ENCODE measurements around the gene CILP2. TPM values are rescaled to one million over a fixed set of nuclear protein-coding genes. Genes with fewer than 3 reads are reported as not detected.

Gene CILP2
- total RNA-seq, 1 experiment from 2014 or later: not detected

- DNase-seq (ENCODE audit: low read depth, low spot score): no peak
- in situ Hi-C loops (cut with HindIII; ENCODE audit: low pct_unique_long_range_greater_than_20kb, low sequenced_read_pairs): no loop called here
These were observed 12.3 kb upstream of the CILP2 start for GRCh38 chr19:19525611-19526380.

DNA sequence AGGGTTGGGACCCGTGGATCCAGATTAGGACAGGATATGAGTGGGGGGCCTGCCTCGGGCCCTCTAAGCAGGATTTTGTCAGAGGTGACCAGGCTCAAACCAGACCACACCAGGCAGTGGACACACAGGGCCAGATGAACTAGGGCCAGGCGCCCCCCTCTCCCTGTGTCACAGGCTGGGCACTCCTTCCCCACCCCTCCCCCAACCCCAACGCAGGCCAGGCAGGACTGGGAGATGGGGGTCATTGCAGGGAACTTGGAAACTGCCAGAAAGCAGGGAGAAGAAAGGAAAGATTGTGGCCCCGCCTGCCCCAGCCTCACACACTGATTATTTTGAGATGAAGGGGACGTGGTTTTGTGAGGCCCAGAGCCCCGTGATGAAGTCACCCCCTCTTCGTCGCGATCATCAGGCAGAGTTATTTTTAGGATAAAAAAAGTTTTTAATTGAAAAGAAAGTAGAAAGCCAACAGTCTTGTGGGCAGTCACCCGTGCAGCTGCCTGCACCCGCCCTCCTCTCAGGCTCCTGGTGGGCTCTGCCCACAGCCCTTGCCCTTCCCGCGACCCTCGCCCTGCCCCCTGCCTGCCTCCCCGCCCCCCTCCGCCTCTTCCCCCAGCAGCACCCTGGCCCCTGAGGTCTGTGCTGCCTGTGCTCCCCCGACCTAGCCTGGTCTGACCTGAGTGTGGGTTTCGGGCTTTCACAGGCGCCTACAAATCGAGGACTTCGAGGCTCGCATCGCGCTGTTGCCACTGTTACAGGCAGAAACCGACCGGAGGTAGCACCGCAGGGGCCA is 11.3 kb upstream of the CILP2 start:
- in situ Hi-C loops (cut with HindIII; ENCODE audit: low pct_unique_long_range_greater_than_20kb, low sequenced_read_pairs): no loop called here
- no peak for DNase-seq (ENCODE audit: low read depth, low spot score)

DNA sequence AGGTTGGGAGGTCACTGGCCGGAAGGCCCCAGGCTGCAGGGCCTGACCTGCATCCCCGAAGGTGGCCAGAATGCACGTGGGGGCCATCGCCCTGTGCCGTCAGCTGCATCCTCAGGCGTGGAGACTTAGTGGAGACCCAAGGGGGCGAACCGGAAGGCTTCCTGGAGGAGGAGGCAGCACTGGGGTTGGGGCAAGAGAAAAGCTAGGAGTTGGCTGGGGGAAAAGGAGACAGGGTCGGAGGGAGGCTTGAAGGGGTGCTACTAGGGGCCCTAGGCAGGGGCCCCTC is 10.8 kb upstream of the CILP2 start:
- in situ Hi-C loops (cut with HindIII; ENCODE audit: low pct_unique_long_range_greater_than_20kb, low sequenced_read_pairs): no loop called here
- DNase-seq (ENCODE audit: low read depth, low spot score): no peak

GRCh38 chr19:19527674-19528625 is 10.1 kb upstream of the CILP2 start:
- no peak for DNase-seq (ENCODE audit: low read depth, low spot score)
- in situ Hi-C loops (cut with HindIII; ENCODE audit: low pct_unique_long_range_greater_than_20kb, low sequenced_read_pairs): no loop called here

DNA sequence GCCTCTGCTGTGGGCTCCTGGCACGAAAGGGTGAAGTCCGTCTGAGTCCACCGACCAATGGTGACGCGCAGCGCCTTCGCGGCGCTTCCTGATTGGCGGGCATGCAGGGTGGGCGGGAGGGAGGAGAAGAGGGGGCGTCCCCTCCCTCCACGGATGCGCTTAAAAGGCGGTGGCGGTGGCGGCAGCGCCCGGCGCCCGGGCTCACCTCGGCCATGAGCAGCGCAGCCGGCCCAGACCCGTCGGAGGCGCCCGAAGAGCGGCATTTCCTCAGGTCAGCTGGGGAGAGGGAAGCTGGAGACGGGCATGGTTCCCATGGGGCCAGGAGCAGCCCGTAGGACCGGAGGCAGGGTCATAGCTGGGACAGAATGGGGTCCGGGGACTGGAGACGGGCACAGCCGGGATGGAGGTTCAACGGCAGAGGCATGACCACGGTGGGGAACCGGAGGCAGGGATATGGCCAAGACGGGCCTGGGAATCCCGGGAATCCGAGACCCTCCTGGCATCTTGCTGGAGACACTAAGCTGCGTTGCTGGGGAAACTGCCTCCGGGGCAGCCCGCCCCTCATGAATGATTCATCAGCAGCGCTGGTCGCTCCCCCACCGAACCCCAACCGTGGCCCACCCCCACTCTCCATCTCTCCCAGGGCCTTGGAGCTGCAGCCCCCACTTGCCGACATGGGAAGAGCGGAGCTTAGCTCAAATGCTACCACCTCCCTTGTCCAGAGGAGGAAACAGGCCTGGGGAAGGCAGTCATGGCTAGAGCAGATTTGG is 9.2 kb upstream of the CILP2 start, which contains the start of gene YJEFN3:
TSS of gene YJEFN3 (plus strand) at position 191 of the 770 bp plus-strand sequence. CDS start at position 213, 22 bp downstream.
- in situ Hi-C loops (cut with HindIII; ENCODE audit: low pct_unique_long_range_greater_than_20kb, low sequenced_read_pairs): no loop called here

GRCh38 chr19:19529783-19530422 is 8.2 kb upstream of the CILP2 start:
- no peak for DNase-seq (ENCODE audit: low read depth, low spot score)
- in situ Hi-C loops (cut with HindIII; ENCODE audit: low pct_unique_long_range_greater_than_20kb, low sequenced_read_pairs): no loop called here

More for the DNA sequence above, 9.2 kb upstream of the CILP2 start, which contains the start of gene YJEFN3:
- DNase-seq (ENCODE audit: low read depth, low spot score): no peak

DNA sequence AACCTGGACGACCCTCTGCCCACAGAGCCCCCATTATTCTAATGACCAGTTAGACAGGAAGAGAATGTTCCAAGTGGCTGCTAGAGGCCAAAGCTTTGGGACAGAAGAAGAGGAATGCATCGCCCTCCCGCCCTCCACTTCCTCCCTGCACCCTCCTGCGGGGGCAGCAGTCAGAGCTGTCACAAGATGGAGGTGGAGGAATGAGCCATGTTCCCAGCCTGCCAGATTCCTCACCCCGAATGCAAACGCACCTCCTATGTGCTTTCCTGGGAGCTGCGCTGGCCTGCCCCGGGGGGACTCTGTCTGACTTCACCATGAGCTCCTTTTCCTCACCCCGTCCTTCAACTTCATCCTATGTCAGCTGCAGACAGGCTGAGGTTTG is 7.7 kb upstream of the CILP2 start:
- no peak for DNase-seq (ENCODE audit: low read depth, low spot score)
- in situ Hi-C loops (cut with HindIII; ENCODE audit: low pct_unique_long_range_greater_than_20kb, low sequenced_read_pairs): no loop called here

DNA sequence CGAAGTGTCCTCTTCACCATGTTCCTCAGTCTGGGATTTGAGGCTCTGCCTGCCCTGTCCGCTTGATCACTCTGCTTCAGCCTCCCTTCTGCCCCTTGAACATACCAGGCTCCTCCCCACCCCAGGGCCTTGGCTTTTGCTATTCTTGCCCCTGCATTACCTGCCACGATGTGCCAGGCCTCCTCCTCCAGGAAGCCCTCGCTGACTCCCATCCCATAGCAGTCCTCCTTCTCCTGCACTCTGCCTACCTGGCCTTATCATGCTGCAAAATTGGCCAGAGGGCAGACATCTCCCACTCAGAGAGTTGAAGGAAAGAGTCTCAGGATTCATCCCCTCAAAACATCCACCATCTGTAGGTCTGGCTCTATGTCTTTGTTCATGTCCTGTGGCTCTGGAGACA is 7.2 kb upstream of the CILP2 start:
- in situ Hi-C loops (cut with HindIII; ENCODE audit: low pct_unique_long_range_greater_than_20kb, low sequenced_read_pairs): no loop called here
- DNase-seq (ENCODE audit: low read depth, low spot score): no peak

GRCh38 chr19:19531951-19532805 is 5.9 kb upstream of the CILP2 start:
- DNase-seq (ENCODE audit: low read depth, low spot score): peak; percentile 54
- in situ Hi-C loops (cut with HindIII; ENCODE audit: low pct_unique_long_range_greater_than_20kb, low sequenced_read_pairs): no loop called here

DNA sequence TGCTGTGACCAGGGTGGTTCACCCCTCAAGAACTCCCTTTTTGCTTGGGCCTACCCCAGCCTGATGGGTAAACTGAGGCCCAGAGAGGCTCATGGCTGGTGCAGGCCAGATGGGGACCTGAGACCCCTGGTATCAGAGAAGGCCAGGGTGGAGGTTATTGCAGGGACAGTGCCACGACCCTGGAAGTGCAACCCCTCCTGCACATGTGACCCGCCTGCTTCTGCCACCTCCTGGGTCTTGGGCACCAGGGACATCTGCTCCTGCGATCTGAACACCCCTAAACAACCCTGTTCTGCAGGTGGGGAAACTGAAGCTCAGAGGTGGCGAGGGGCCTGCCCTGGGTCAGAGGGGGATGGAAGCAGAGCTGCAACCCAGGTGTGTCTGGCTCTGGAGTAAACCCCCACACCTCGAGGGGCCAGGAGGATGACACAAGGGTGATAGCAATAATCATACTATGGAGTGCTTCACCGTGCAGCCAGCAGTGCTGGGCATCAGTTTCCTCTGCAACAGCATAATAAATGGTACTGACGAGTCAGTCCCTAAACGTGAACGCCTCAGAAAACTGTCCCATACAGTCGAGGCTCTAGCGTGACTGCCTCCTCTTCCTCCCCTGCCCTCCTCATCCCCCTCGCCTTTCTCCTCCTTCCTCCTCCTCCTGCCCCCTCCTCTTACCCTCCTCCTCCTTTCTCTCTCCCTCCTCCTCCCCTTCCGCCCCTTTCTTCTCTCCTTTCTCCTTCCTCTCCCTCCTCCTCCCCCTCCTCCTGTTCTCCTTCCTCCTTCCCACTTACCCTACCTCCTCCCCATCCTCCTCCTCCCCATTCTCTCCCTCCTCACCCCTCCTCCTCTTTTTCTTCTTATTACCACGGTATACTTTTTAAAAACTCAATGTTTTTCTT is 5.0 kb upstream of the CILP2 start:
- DNase-seq (ENCODE audit: low read depth, low spot score): no peak
- in situ Hi-C loops (cut with HindIII; ENCODE audit: low pct_unique_long_range_greater_than_20kb, low sequenced_read_pairs): no loop called here

GRCh38 chr19:19533841-19534240 is 4.2 kb upstream of the CILP2 start:
- no peak for DNase-seq (ENCODE audit: low read depth, low spot score)
- in situ Hi-C loops (cut with HindIII; ENCODE audit: low pct_unique_long_range_greater_than_20kb, low sequenced_read_pairs): no loop called here

DNA sequence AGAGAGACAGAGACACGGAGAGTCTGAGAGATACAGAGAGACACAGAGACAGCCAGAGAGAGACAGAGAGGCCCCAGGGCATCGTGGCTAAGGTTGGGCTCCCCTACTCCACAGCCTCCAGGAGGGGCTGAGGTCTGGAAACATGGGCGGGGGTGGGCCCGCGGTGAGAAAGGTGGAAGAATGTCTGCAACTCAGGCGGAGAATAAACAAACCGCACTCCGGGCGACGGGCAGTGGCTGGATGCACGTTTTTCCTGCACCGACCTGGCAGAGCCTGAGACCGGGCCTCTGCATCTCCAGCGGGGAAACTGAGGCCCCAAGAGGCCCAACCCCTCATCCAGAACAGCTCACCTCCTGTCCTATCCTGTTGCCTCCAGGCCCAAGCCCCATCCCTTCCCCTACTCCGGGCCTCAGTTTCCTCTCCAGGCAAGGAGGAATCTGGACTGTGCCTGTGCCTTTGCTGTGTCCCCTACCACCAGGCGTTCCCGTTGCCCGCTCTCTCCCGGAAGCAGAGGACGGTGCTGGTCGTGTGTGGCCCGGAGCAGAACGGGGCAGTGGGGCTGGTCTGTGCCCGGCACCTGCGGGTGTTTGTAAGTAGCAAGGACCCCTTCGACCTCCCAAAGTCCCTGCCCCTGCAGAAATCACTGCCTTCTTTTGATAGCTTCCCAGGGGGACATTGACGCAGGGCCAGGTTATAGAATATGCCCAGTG is 3.4 kb upstream of the CILP2 start:
- no peak for DNase-seq (ENCODE audit: low read depth, low spot score)
- in situ Hi-C loops (cut with HindIII; ENCODE audit: low pct_unique_long_range_greater_than_20kb, low sequenced_read_pairs): no loop called here

DNA sequence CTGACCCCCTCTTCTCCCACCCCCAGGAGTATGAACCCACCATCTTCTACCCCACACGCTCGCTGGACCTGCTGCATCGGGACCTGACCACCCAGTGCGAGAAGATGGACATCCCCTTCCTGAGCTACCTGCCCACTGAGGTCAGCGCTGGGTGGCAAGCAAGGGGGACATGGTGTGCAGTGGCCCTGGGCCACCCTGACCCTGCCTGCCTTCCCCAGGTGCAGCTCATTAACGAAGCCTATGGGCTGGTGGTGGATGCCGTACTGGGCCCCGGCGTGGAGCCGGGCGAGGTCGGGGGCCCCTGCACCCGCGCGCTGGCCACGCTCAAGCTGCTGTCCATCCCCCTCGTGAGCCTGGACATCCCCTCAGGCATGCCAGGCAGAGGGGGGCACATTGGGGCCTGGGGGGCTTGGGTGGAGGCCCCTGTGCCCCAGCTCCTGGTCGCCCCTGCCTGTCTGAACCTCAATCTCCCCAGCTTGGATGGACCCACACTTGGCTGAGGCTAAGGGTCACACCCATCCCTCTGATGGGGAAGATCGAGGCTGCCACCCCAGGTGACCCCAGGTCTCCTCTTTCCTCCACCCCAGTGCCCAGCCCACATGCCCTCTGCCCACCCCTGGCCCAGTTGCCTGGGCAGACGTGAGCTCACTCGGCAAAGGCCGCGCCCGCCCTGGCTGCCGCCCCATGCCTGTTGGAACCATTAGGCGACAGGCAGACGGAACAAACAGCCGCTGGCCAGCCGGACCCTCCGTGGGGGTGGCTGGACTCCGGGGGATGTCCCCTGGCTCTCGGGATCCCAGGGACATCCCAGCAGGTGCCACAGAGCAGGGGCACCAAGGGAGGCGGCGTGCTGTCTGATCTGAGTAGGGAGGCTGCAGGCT is 2.5 kb upstream of the CILP2 start:
- in situ Hi-C loops (cut with HindIII; ENCODE audit: low pct_unique_long_range_greater_than_20kb, low sequenced_read_pairs): no loop called here
- DNase-seq (ENCODE audit: low read depth, low spot score): no peak
